Measurements from ENCODE around the gene AGTRAP.
A peak's percentile ranks its signal among the peaks of the same experiment; 100 is the strongest.

The AGTRAP gene

DNA sequence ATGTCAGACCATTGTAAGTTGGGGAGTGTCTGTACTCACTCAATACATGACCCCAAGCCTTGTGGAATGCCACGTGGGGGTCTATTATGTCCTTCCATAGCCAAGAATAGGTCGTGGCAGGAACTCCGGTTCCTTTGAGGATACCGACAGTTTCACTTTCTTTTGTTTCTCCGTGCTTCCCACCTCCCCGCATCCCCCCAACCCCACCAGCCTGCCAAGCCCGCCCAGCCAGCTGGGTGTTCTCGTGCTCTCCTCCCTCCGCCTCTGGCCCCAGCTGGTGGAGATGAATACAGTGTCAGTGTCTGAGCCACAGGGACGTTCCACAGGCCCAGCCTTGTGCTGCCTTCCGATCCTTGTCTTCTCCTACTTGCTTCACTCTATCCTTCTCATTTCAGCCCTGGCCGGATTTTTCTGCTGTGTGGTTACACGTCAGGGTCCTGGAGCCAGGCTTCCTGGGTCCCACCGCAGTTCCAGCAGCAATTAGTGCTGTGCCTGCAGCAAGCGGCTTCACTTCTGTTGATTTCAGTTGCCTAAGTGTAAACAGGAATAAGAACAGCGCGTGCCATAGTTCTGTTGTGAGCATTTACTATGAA is 4.1 kb upstream of the AGTRAP start:
- Mint-ChIP-seq H3K9me3 (no peaks in the 10 kb centered on the region), H3K4me1 (ENCODE audit: low read depth in 2 of 2) (peaks cover 33% of the 10 kb centered on the region in 2 donors), H3K4me3 (peak overlapping the region; percentile 84 to 91), H3K27ac (peak overlapping the region; percentile 51 to 62), H3K27me3 (no peaks in the 10 kb centered on the region), H3K36me3 (ENCODE audit: insufficient read depth) (peaks cover 11% of the 10 kb centered on the region)
- DNase-seq (no peak), ATAC-seq (replicated peaks) (no peak)

DNA sequence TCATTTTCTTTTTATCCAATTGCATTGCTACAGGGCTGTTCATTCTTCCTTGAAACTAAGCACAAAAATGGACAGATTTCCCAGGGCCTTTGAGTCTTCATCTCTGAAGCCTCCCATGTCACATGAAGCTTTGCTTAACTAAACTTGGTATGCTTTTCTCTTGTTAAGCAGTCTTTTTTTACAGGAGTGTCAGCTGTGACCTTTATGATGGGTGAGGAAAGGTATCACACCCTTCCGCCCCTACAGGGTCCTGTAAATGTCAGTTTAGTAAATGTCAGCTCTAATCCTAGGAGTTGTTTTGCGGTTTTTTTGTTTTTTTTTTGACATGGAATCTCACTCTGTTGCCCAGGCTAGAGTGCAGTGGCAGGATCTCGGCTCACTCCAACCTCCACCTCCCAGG is 2.6 kb upstream of the AGTRAP start:
- no peak for DNase-seq
- Mint-ChIP-seq H3K36me3 (ENCODE audit: insufficient read depth) (peaks cover 12% of the 10 kb centered on the region), H3K4me3 (peak overlapping the region in 1 of 2 donors; percentile 25), H3K9me3 (no peaks in the 10 kb centered on the region), H3K4me1 (ENCODE audit: low read depth in 2 of 2) (peaks cover 48% of the 10 kb centered on the region in 2 donors), H3K27ac (no peak overlapping the region), H3K27me3 (no peaks in the 10 kb centered on the region)
- no peak for ATAC-seq (replicated peaks)

DNA sequence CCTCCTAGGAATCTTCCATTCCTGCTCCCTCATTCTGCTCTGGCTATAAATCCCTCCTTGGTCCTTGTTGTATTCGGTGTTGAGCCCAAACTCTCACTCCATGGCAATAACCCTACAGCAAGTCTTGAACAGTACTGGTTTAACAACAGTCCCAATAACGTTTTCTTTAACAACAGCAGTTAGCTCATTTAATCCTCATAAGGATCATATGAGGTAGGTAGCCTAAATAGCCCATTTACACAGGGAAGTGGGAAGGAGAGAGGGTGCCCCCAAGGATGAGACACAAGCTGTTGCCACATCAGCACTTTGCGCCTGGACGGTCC is 444 bp upstream of the AGTRAP start:
- no peaks in the 10 kb centered on the region for H3K9me3 Mint-ChIP-seq
- DNase-seq = no peak
- H3K4me1 Mint-ChIP-seq (ENCODE audit: low read depth in 2 of 2) = peaks cover 53 to 55% of the 10 kb centered on the region in 2 donors
- peak; percentile 1 for ATAC-seq (replicated peaks)
- H3K27me3 Mint-ChIP-seq = no peaks in the 10 kb centered on the region
- H3K36me3 Mint-ChIP-seq (ENCODE audit: insufficient read depth) = peaks cover 12% of the 10 kb centered on the region
- H3K27ac Mint-ChIP-seq = peak overlapping the region; percentile 95 to 97
- peak overlapping the region; percentile 97 for H3K4me3 Mint-ChIP-seq

DNA sequence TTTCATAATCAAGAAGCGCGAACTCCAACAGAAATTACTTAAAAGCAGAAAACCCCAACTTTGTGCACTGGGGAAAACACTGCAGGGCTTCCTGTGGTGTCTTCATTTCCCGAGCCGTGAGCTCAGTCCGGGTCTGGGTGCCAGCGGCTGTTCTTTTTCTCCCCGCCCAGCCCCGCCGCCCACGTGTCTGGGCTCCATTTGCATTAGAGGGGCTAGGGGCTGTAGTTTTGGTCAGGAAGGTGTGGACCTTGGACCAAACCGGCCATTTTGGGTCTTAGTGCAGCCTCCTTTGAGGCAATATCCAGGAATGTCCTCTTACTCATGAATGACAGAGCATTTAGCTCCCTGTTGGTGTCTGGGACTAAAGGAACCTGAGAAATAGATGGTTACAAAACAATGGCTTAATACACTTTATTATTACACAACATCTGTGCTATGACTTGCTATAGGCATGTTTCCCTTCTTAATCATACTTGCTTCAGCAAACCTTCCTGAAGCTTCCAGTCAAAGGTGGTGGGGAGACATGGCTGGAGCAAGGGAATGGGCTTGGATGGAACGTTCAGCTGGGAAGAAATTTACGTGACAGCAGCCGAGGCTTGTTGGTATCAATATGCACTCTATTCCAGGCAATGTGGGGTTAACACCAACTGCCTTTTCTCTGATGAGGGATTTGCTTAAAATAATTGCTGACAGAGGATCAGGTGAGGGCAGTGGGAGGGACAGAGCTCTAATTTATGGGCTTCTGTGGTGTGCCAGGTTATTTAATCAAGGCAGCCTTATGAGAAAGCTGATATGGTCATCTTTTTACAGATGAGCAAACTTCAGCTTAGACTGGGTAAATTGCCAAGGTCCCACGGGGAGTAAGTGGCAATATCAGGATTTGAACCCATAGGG is 1.1 kb downstream of the AGTRAP start:
- DNase-seq (peak in 2 of 3 experiments; percentile 27 to 35), ATAC-seq (replicated peaks) (peak; percentile 69)
- Mint-ChIP-seq H3K4me1 (ENCODE audit: low read depth in 2 of 2) (peaks cover 60 to 62% of the 10 kb centered on the region in 2 donors), H3K27ac (peak overlapping the region; percentile 95 to 97), H3K4me3 (peak overlapping the region; percentile 97), H3K27me3 (no peaks in the 10 kb centered on the region), H3K36me3 (ENCODE audit: insufficient read depth) (peaks cover 14% of the 10 kb centered on the region), H3K9me3 (no peaks in the 10 kb centered on the region)

DNA sequence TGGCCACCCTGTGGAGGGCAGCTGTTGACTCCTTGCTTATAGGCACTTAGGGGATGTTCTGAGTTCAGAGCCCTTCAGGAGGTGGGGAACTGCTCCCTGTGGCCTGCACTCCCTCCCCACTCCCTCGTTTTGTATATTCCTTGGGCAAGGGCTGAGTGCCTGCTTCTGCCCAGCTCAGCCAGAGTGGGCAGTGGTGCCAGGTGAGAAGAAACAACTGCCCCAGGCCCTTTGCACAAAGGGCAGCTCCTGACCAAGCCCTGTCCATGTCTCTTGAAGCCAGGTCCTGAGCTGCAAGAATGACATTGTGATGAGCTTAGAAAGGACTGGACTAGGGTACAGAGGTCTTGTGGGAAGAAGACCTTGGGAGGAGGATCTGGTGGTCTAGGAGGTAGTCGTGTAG is 2.2 kb downstream of the AGTRAP start:
- DNase-seq = no peak
- Mint-ChIP-seq H3K4me1 (ENCODE audit: low read depth in 2 of 2) (peaks cover 69 to 70% of the 10 kb centered on the region in 2 donors), H3K27ac (peak overlapping the region in 1 of 2 donors; percentile 16), H3K36me3 (ENCODE audit: insufficient read depth) (peaks cover 16% of the 10 kb centered on the region), H3K27me3 (no peaks in the 10 kb centered on the region), H3K4me3 (peak overlapping the region; percentile 97), H3K9me3 (no peaks in the 10 kb centered on the region)
- ATAC-seq (replicated peaks) = no peak

DNA sequence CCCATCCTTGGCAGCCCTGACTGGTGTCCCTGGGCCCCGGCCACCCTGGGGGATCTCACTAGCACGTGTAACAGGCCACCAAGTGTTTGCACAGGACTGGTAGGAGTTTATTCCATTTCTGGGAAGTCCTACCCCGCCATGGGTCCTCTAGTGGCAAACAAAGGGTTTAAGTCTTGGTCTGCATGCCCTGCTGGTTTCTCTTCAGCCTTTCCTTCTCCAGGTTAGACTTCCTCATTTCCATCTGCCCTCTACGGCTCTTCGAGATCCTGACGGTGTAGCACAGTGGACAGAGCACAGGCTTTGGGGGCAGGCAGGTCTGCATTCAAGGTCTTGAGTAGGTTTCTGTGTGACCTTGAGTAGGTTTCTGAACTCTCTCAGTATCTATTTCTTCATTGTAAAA is 2.8 kb downstream of the AGTRAP start:
- peak overlapping the region; percentile 32 to 72 for H3K27ac Mint-ChIP-seq
- H3K36me3 Mint-ChIP-seq (ENCODE audit: insufficient read depth) = peaks cover 16% of the 10 kb centered on the region
- DNase-seq (no peak), ATAC-seq (replicated peaks) (no peak)
- H3K4me3 Mint-ChIP-seq = peak overlapping the region in 1 of 2 donors; percentile 21
- peaks cover 69 to 70% of the 10 kb centered on the region in 2 donors for H3K4me1 Mint-ChIP-seq (ENCODE audit: low read depth in 2 of 2)
- no peaks in the 10 kb centered on the region for H3K27me3 Mint-ChIP-seq
- H3K9me3 Mint-ChIP-seq = no peaks in the 10 kb centered on the region

DNA sequence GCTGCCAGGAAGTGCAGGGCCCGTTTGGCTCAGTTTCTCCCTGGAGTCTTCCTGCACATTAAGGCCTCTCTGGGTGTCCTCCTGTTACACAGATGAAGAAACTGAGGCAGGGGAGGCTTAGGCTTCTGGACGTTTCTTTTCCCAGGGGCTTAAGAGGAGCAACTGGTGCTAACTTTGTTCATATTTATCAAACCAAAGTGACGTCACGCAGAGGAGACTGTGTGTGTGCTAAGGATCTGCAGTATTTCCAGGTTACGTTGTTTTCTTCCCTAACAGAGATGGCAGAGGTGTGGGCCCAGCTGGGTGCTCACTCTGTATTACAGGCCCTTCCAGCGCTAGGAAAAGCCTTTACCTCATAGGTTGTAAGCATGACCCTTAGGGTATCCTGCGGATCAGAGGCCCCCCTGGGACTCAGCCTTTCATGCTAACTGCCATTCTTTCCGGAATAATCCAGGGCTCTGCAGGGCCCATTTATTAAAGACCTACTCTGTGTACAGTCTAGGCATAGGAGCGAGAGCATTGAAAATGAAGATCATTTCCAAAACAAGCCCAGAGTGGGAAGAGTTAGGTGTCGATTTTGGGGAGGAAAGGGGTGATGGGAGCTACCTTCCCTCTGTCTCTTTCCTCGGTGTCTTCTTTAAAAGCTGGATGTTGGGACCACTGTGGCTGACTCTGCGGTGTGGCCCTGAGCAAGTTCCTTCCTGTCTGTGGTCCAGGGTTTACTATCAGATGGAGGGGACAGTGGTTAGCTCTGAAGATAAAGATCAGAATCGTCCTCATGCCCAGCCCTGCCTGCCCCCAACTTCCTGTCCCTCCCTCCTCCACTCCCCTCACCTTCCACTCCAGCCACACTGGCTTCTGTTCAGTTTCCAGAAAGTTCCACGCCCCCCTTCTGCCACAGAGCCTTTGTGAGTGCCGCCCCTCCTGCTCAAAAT is 4.6 kb downstream of the AGTRAP start:
- peak overlapping the region; percentile 81 to 92 for H3K27ac Mint-ChIP-seq
- H3K9me3 Mint-ChIP-seq = no peaks in the 10 kb centered on the region
- no peaks in the 10 kb centered on the region for H3K27me3 Mint-ChIP-seq
- peak overlapping the region; percentile 78 to 85 for H3K4me3 Mint-ChIP-seq
- H3K4me1 Mint-ChIP-seq (ENCODE audit: low read depth in 2 of 2) = peaks cover 69 to 70% of the 10 kb centered on the region in 2 donors
- DNase-seq (peak in 2 of 3 experiments; percentile 23 to 32), ATAC-seq (replicated peaks) (peak; percentile 61)
- H3K36me3 Mint-ChIP-seq (ENCODE audit: insufficient read depth) = peaks cover 16% of the 10 kb centered on the region

DNA sequence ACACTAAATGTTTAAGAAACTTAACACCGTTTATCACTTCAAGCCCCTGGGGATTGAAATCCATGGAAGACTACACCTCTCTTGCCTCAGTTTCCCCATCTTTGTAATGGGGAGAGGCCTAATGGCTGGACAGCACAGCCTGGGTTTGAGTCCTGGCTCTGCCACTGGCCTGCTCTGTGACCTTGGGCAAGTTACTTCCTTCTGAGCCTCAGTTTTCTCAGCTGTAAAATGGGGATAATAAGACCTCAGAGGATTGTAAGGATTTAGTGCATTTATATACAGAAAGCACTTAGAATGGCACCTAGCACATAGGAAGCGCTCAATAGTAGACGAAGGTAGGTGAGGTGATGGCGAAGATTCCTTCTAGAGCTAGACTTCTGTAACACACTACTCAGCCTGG is 5.5 kb downstream of the AGTRAP start:
- ATAC-seq (replicated peaks) (no peak), DNase-seq (no peak)
- H3K4me3 Mint-ChIP-seq = peak overlapping the region; percentile 78 to 85
- H3K9me3 Mint-ChIP-seq = no peaks in the 10 kb centered on the region
- no peaks in the 10 kb centered on the region for H3K27me3 Mint-ChIP-seq
- H3K27ac Mint-ChIP-seq = peak overlapping the region; percentile 81 to 92
- peaks cover 11% of the 10 kb centered on the region for H3K36me3 Mint-ChIP-seq (ENCODE audit: insufficient read depth)
- H3K4me1 Mint-ChIP-seq (ENCODE audit: low read depth in 2 of 2) = peaks cover 66 to 69% of the 10 kb centered on the region in 2 donors

DNA sequence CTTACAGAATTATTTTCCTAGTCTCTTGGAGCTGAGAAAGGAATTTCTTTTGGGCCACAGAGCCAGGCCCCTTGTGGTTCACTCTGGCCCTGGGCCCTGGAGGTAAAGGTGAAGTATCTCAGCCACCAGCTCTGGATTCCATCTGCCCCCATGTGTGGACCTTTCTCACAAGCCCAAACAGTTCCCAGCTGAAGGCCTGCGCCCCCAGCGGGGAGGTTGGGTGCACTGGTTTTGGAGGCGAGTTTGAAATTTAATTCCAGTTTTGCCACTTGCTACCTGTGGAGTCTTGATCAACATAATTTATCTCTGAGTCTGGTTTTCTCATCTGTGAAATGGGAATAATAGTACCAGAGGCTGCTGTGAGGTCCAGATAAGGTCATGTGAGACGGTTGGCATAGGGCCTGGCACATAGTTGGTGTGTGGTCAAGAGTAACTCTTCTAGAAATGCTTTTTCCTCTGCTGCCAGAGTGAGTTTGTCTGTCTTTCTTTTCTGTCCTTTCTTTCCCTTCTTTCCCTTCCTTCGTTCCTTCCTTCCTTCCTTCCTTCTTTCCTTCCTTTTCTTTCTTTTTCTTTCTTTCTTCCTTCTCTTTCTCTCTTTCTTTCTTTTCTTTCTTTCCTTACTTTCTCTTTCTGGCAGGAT is 6.1 kb downstream of the AGTRAP start:
- ATAC-seq (replicated peaks) (no peak), DNase-seq (no peak)
- no peaks in the 10 kb centered on the region for H3K27me3 Mint-ChIP-seq
- peak overlapping the region; percentile 78 to 85 for H3K4me3 Mint-ChIP-seq
- H3K9me3 Mint-ChIP-seq = no peaks in the 10 kb centered on the region
- peaks cover 14% of the 10 kb centered on the region for H3K36me3 Mint-ChIP-seq (ENCODE audit: insufficient read depth)
- peak overlapping the region in 1 of 2 donors; percentile 92 for H3K27ac Mint-ChIP-seq
- H3K4me1 Mint-ChIP-seq (ENCODE audit: low read depth in 2 of 2) = peaks cover 65 to 72% of the 10 kb centered on the region in 2 donors

DNA sequence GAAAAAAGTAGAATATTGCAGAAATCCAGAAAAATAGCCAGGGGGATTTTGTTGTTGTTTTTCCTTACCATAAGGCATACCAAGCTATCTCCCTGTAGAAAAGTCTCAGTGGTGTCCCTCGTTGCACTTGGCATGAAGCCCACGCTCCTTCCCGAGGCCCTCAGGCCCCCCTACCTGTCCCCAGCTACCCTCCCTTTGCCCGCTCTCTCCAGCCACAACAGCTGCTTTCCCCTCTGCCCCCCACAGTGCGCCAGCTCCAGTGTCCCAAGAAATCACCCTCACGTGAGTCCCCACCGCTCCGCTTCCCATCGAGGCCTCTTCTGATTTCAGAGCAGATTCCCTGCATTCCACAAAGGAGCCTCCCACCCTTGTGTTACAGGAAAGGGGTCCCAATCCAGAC is 8.4 kb downstream of the AGTRAP start:
- Mint-ChIP-seq H3K27ac (no peak overlapping the region), H3K36me3 (ENCODE audit: insufficient read depth) (peaks cover 15% of the 10 kb centered on the region), H3K9me3 (no peaks in the 10 kb centered on the region), H3K4me3 (no peak overlapping the region), H3K4me1 (ENCODE audit: low read depth in 2 of 2) (peaks cover 53 to 59% of the 10 kb centered on the region in 2 donors), H3K27me3 (no peaks in the 10 kb centered on the region)
- DNase-seq (no peak), ATAC-seq (replicated peaks) (no peak)

DNA sequence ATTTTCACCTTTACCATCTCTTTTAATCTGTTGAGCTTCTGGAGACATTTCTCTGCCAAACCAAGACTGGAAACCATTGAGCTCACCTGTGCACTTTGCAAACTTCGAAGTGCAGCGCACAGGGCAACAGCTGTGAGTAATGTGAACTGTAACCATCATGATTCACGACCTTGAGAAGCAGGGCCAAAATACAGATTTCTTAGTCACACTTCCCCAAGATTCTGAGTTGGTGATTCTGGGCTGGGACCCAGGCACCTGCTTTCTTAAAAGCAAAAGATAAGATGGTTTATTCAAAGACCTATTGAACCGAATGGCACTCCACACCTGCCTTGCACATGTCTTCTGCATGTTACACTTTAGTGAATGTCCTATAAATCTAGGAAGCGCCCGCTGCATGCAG is 10.2 kb downstream of the AGTRAP start:
- Mint-ChIP-seq H3K9me3 (no peaks in the 10 kb centered on the region), H3K36me3 (ENCODE audit: insufficient read depth) (peaks cover 11% of the 10 kb centered on the region), H3K4me1 (ENCODE audit: low read depth in 2 of 2) (peaks cover 38 to 44% of the 10 kb centered on the region in 2 donors), H3K27ac (peak overlapping the region; percentile 54 to 75), H3K27me3 (no peaks in the 10 kb centered on the region), H3K4me3 (no peak overlapping the region)
- ATAC-seq (replicated peaks) (no peak), DNase-seq (no peak)

DNA sequence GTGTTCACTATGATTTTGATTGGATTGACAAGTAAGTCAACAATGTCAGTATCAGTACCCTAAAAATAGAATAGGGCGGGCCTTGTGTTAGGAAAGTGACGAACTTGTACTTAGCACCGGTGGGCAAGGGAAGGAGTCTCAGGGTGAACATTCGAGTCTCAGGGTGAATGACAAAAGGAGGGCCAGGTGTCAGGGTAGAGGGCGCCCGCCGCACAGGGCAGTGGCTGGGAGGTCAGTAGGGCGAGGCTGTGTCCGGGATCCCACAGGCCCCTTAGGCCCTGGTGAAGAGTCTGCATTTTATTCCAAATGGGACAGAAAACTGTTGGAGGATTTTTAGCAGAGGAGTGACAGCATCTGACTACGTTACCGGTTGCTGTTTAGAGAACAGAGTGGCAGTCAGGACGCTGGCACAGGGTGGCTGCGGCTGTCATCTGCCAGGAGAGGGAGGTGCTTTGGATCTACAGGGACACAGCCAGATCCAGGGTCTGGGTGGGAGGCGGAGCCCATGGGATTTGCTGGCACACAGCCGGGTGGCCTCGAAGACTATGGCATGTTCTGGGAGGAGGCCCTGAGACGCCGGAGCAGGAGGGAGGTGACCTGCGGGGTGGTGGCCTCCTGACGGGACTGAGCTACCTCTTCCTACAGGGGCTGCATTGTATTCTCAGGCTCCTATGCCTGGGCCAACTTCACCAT is 11.0 kb downstream of the AGTRAP start:
- ATAC-seq (replicated peaks) (no peak), DNase-seq (no peak)
- Mint-ChIP-seq H3K27me3 (no peaks in the 10 kb centered on the region), H3K36me3 (ENCODE audit: insufficient read depth) (peaks cover 11% of the 10 kb centered on the region), H3K9me3 (no peaks in the 10 kb centered on the region), H3K27ac (peak overlapping the region in 1 of 2 donors; percentile 90), H3K4me1 (ENCODE audit: low read depth in 2 of 2) (peaks cover 30 to 35% of the 10 kb centered on the region in 2 donors), H3K4me3 (peak overlapping the region in 1 of 2 donors; percentile 51)
